Measurements from ENCODE around the gene OR5D14.

OR5D14 gene

DNA sequence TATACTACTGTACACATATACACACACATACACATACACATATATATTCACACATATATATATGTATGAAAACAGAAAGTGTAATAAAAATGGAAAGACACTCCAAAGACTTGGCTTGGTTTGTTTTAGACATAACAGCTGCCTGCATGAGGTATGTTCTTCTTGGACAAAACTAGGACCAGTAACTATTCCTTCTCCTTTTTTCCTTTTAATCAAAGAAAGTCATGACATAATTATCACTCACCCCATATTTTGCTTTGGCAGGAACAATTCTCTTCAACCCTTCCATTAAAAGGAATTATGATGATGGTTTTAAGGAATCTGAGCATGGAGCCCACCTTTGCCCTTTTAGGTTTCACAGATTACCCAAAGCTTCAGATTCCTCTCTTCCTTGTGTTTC is at the start of gene OR5D14:
OR5D14 (plus strand) TSS at position 301 of the 400 bp plus-strand sequence; CDS start at position 301, 0 bp downstream.
- no peak for DNase-seq

- DNase-seq, result no peak
Measured at GRCh38 chr11:55773138-55773537, 22.2 kb upstream of the OR5D14 start, which contains the start of gene OR5D13. OR5D13 (plus strand) TSS chr11:55773438; CDS start chr11:55773438, 0 bp downstream.

DNA sequence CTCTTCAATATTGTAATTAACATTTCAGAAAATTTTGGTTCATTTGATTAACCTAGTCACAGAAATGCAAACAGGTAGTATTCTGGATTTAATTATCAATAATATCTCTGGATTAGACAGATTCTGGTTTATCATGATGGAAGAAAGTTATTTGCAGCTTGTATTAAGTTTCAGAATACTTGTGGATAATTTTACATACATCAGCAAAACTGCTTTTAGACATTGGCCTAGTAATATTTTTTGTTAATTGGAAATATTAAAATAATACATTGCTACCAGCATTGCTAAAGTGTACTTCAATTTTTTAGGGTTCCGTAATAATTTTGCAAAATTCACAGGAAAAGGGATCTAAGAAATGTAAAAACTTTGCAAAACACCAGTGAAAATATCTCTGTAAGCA is 3.8 kb upstream of the OR5D14 start:
- no peak for DNase-seq

GRCh38 chr11:55793321-55793720 is 2.0 kb upstream of the OR5D14 start:
- no peak for DNase-seq

- no peak for DNase-seq
Measured at GRCh38 chr11:55806248-55806647, 10.9 kb downstream of the OR5D14 start.

- no peak for DNase-seq
Measured at GRCh38 chr11:55811067-55811466, 15.7 kb downstream of the OR5D14 start, which contains the start of gene OR5L1. OR5L1 (plus strand) TSS chr11:55811367; CDS start chr11:55811467, 100 bp downstream.

GRCh38 chr11:55819330-55819729 is 24.0 kb downstream of the OR5D14 start, which contains the start of gene OR5D18:
OR5D18 (plus strand) TSS chr11:55819630; CDS start chr11:55819630, 0 bp downstream.
- DNase-seq, result no peak

DNA sequence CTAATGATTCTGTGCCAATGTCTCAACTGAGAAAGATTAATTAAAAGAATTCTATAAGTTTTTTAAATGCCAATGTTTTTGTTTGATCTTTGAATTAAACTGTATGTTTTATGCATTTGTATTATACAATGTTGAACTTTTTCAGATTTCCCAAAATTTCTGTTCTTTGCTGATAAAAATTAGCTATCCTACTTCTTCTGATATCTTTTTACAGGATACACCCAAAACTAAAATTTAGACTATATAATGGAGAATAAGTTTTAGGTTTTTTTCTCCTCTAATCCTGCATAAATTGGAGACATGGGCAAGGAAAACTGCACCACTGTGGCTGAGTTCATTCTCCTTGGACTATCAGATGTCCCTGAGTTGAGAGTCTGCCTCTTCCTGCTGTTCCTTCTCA is 31.6 kb downstream of the OR5D14 start, which contains the start of gene OR5L2:
OR5L2 (plus strand) TSS at position 301 of the 400 bp plus-strand sequence; CDS start at position 301, 0 bp downstream.
- no peak for DNase-seq

GRCh38 chr11:55838452-55838851 is 43.1 kb downstream of the OR5D14 start, which contains the start of gene OR5D16:
OR5D16 (plus strand) TSS chr11:55838752; CDS start chr11:55838752, 0 bp downstream.
- no peak for DNase-seq
